Right atrium auricular region (tissue), 2 donors: Measurements from ENCODE around the gene IBA57. TPM values are rescaled to one million over a fixed set of nuclear protein-coding genes. Genes with fewer than 3 reads are reported as not detected.
A peak's percentile ranks its signal among the peaks of the same experiment; 100 is the strongest.

ENCODE experiments used
- DNase-seq: peaks from one replicate; pipeline ENCODE4 v3.0.0-alpha.2; 2019; ENCODE audit warnings: low spot score
- H3K27ac ChIP-seq, 2 donors: fragments of 200-600 bp; sonication (generic); 1 replicate in 1 of 2; 2 replicates in 1 of 2; pipeline ENCODE4 v1.5.1; 2016 to 2019
- H3K27me3 ChIP-seq, 2 donors: fragments of 200-600 bp; sonication (generic); one replicate each; pipeline versions ENCODE4 v1.5.1 to v1.6.0; 2017 to 2019
- H3K36me3 ChIP-seq: fragments of 200-600 bp; sonication (generic); one replicate; pipeline ENCODE4 v1.5.1; 2016
- H3K4me1 ChIP-seq, 2 donors: fragments of 200-600 bp; sonication (generic); one replicate each; pipeline versions ENCODE4 v1.5.1 to v1.6.0; 2017 to 2019
- H3K4me3 ChIP-seq, 2 donors: fragments of 200-600 bp; sonication (generic); 1 replicate in 1 of 2; 2 replicates in 1 of 2; pipeline ENCODE4 v1.5.1; 2017 to 2019; ENCODE audit warnings: mild to moderate bottlenecking in 1 of 2, moderate library complexity in 1 of 2
- H3K9me3 ChIP-seq, 2 donors: fragments of 200-600 bp; sonication (generic); one replicate each; pipeline ENCODE4 v1.5.1; 2019
- CTCF ChIP-seq, 2 donors: fragments of 200-600 bp; sonication (generic); IDR thresholded peaks; one replicate each; pipeline ENCODE4 v1.5.1; 2019; ENCODE audit warnings: antibody characterized with exemption in 2 of 2
- total RNA-seq, 2 donors: library from RNA; depleted of rRNA; stranded (reverse); fragments of >200 nt; gene quantifications; one replicate each; pipeline ENCODE4 v1.1.0, GENCODE V29; 2016

IBA57 gene
- total RNA-seq, 2 donors from 2014 or later: 6.7 to 7.1 TPM

- Histone ChIP-seq H3K9me3 (no peaks in the 10 kb centered on the region), H3K4me3 (no peak overlapping the region), H3K4me1 (peaks cover 7 to 85% of the 10 kb centered on the region in 2 donors), H3K27ac (no peak overlapping the region), H3K36me3 (peaks cover 29% of the 10 kb centered on the region), H3K27me3 (no peaks in the 10 kb centered on the region)
- no peak for DNase-seq
- no peak for TF ChIP-seq CTCF (IDR thresholded peaks at IDR 0.05)
Observed at GRCh38 chr1:228146417-228147150, 19.0 kb upstream of the IBA57 start.

GRCh38 chr1:228147151-228147693, 18.4 kb upstream of the IBA57 start:
- peaks cover 7 to 81% of the 10 kb centered on the region in 2 donors for H3K4me1 ChIP-seq
- no peak overlapping the region for H3K27ac ChIP-seq
- H3K27me3 ChIP-seq: no peaks in the 10 kb centered on the region
- TF ChIP-seq CTCF (IDR thresholded peaks at IDR 0.05): no peak
- H3K9me3 ChIP-seq: no peaks in the 10 kb centered on the region
- peaks cover 29% of the 10 kb centered on the region for H3K36me3 ChIP-seq
- no peak for DNase-seq
- no peak overlapping the region for H3K4me3 ChIP-seq

- Histone ChIP-seq H3K27me3 (no peaks in the 10 kb centered on the region), H3K4me1 (peaks cover 7 to 76% of the 10 kb centered on the region in 2 donors), H3K27ac (peak overlapping the region; percentile 82 to 83), H3K4me3 (no peak overlapping the region), H3K9me3 (no peaks in the 10 kb centered on the region), H3K36me3 (peaks cover 29% of the 10 kb centered on the region)
- DNase-seq: no peak
- TF ChIP-seq CTCF (IDR thresholded peaks at IDR 0.05): no peak
Observed at GRCh38 chr1:228147768-228148167, 17.8 kb upstream of the IBA57 start.

GRCh38 chr1:228148196-228148861, 17.3 kb upstream of the IBA57 start:
- H3K27ac ChIP-seq: peak overlapping the region; percentile 82 to 83
- H3K36me3 ChIP-seq: peaks cover 29% of the 10 kb centered on the region
- no peak for DNase-seq
- TF ChIP-seq CTCF (IDR thresholded peaks at IDR 0.05): no peak
- H3K27me3 ChIP-seq: no peaks in the 10 kb centered on the region
- no peak overlapping the region for H3K4me3 ChIP-seq
- H3K4me1 ChIP-seq: peaks cover 7 to 70% of the 10 kb centered on the region in 2 donors
- no peaks in the 10 kb centered on the region for H3K9me3 ChIP-seq

GRCh38 chr1:228148935-228149405, 16.6 kb upstream of the IBA57 start:
- no peak for DNase-seq
- Histone ChIP-seq H3K9me3 (no peaks in the 10 kb centered on the region), H3K27ac (peak overlapping the region; percentile 82 to 83), H3K27me3 (no peaks in the 10 kb centered on the region), H3K4me1 (peaks cover 7 to 64% of the 10 kb centered on the region in 2 donors), H3K36me3 (peaks cover 29% of the 10 kb centered on the region), H3K4me3 (peak overlapping the region in 1 of 2 donors; percentile 27)
- TF ChIP-seq CTCF (IDR thresholded peaks at IDR 0.05): no peak
